HCT116 (cell line): ENCODE measurements around the gene TNFSF13B. TPM values are rescaled to one million over a fixed set of nuclear protein-coding genes. Genes with fewer than 3 reads are reported as not detected.

Experiments used
- ATAC-seq: fragments of 200-7000 bp; cut with Tn5 transposase; 2 replicates; pipeline ENCODE4 v1.9.1; 2020; ENCODE audit warnings: mild to moderate bottlenecking, moderate library complexity
- BruUV-seq: library from RNA; stranded (reverse); fragments of 400-500 nt; replicated peaks from 2 replicates; lab custom pipeline; 2021; lab: Mats Ljungman, UMichigan
- CTCF ChIA-PET: fragments of 300-600 bp; sonication (Branson Sonifier 250); formaldehyde crosslinking; loops from one replicate; lab custom pipeline; 2021; ENCODE audit warnings: antibody characterized with exemption; lab: Charles Lee
- POLR2A ChIA-PET: fragments of 300-600, 350-600 bp; sonication (Branson Sonifier 250); formaldehyde crosslinking; loops from one replicate; lab custom pipeline; 2021; ENCODE audit warnings: antibody characterized with exemption; lab: Charles Lee
- RAD21 ChIA-PET, 2 experiments: fragments of 300-600 bp; sonication (Branson Sonifier 250); formaldehyde crosslinking; loops; one replicate each; lab custom pipeline; 2023; ENCODE audit warnings: low total read pairs in 2 of 2; ENCODE audit not compliant: uncharacterized antibody in 2 of 2, unreplicated experiment in 2 of 2, low non-redundant PET in 1 of 2; lab: Charles Lee
- DNase-seq: peaks from one replicate; pipeline ENCODE4 v3.0.0-alpha.2; 2010; ENCODE audit warnings: low read depth, low spot score
- H2AFZ ChIP-seq: fragments of 200-600 bp; shearing (Covaris generic), sonication (generic); 2 replicates; pipeline ENCODE4 v1.6.1; 2017; ENCODE audit warnings: low read depth, mixed run types, mixed read lengths, antibody characterized with exemption, low read length; ENCODE audit not compliant: poor library complexity, severe bottlenecking
- H3K27ac ChIP-seq: 2 replicates; pipeline ENCODE4 v1.5.1; 2012; ENCODE audit warnings: low read depth, low read length
- H3K27me3 ChIP-seq: fragments of 200-600 bp; sonication (generic); 2 replicates; pipeline ENCODE4 v1.6.1; 2016; ENCODE audit warnings: mixed run types, low read length, mixed read lengths; ENCODE audit not compliant: insufficient read depth
- H3K36me3 ChIP-seq, 2 experiments: fragments of 200-500 bp in 1 of 2; fragments of 200-600 bp in 1 of 2; sonication (Bioruptor generic) in 1 of 2; sonication (generic) in 1 of 2; 2 replicates each; pipeline versions ENCODE4 v1.5.1 to v1.6.1; 2014 to 2016; ENCODE audit warnings: low read length in 2 of 2, inconsistent platforms in 1 of 2, mixed read lengths in 1 of 2, mixed run types in 1 of 2; ENCODE audit not compliant: insufficient read depth in 2 of 2, control insufficient read depth in 1 of 2
- H3K4me1 ChIP-seq, 2 experiments: fragments of 200-600 bp in 1 of 2; sonication (generic) in 1 of 2; 2 replicates each; pipeline versions ENCODE4 v1.5.1 to v1.6.1; 2012 to 2017; ENCODE audit warnings: low read length in 2 of 2, inconsistent platforms in 1 of 2, mild to moderate bottlenecking in 1 of 2, mixed read lengths in 1 of 2, mixed run types in 1 of 2, moderate library complexity in 1 of 2; ENCODE audit not compliant: insufficient read depth in 2 of 2, control insufficient read depth in 1 of 2
- H3K4me2 ChIP-seq: fragments of 200-600 bp; sonication (generic); 2 replicates; pipeline ENCODE4 v1.6.1; 2017; ENCODE audit warnings: mixed run types, low read length, mixed read lengths
- H3K4me3 ChIP-seq, 2 experiments: fragments of 200-600 bp in 1 of 2; sonication (generic) in 1 of 2; replicated peaks in 1 of 2; 2 replicates each; pipeline ENCODE4 v1.5.1; 2011 to 2016; ENCODE audit warnings: low read length in 2 of 2, control low read depth in 1 of 2, low read depth in 1 of 2, mild to moderate bottlenecking in 1 of 2, mixed read lengths in 1 of 2, mixed run types in 1 of 2
- H3K79me2 ChIP-seq: fragments of 200-600 bp; sonication (generic); 2 replicates; pipeline ENCODE4 v1.6.1; 2017; ENCODE audit warnings: mild to moderate bottlenecking, mixed run types, low read length, moderate library complexity, mixed read lengths; ENCODE audit not compliant: insufficient read depth
- H3K9ac ChIP-seq: fragments of 200-600 bp; sonication (generic); 2 replicates; pipeline ENCODE4 v1.6.1; 2016; ENCODE audit warnings: low read length, mixed read lengths
- H3K9me2 ChIP-seq: fragments of 200-600 bp; sonication (generic), shearing (Covaris generic); 2 replicates; pipeline ENCODE4 v1.6.1; 2017; ENCODE audit warnings: mixed run types, mild to moderate bottlenecking, moderate library complexity; ENCODE audit not compliant: insufficient read depth
- H3K9me3 ChIP-seq, 2 experiments: fragments of 200-500 bp in 1 of 2; fragments of 200-600 bp in 1 of 2; sonication (Bioruptor generic) in 1 of 2; sonication (generic) in 1 of 2; 2 replicates each; pipeline ENCODE4 v1.6.1; 2014 to 2017; ENCODE audit warnings: low read length in 2 of 2, mixed read lengths in 2 of 2, inconsistent platforms in 1 of 2, low read depth in 1 of 2, mild to moderate bottlenecking in 1 of 2, mixed run types in 1 of 2, moderate library complexity in 1 of 2; ENCODE audit not compliant: control insufficient read depth in 1 of 2, insufficient read depth in 1 of 2
- H4K20me1 ChIP-seq: fragments of 200-600 bp; sonication (generic), shearing (Covaris generic); 2 replicates; pipeline ENCODE4 v1.6.1; 2017; ENCODE audit warnings: mixed run types, mild to moderate bottlenecking, moderate library complexity; ENCODE audit not compliant: insufficient read depth
- CBX3 ChIP-seq: IDR thresholded peaks from 2 replicates; pipeline ENCODE4 v1.6.1; 2012; ENCODE audit warnings: low read depth
- ELF1 ChIP-seq: IDR thresholded peaks from 2 replicates; pipeline ENCODE4 v1.6.1; 2012; ENCODE audit warnings: low read depth, borderline replicate concordance
- EZH2 ChIP-seq: fragments of 200-600 bp; sonication (generic); IDR thresholded peaks from 2 replicates; pipeline ENCODE4 v1.6.1; 2017; ENCODE audit warnings: antibody characterized with exemption, mixed run types
- EZH2phosphoT487 ChIP-seq: fragments of 200-600 bp; IDR thresholded peaks from 2 replicates; pipeline ENCODE4 v1.6.1; 2018; ENCODE audit warnings: antibody characterized with exemption, borderline replicate concordance
- FOSL1 ChIP-seq: IDR thresholded peaks from 2 replicates; pipeline ENCODE4 v1.6.1; 2012; ENCODE audit warnings: low read depth
- JUND ChIP-seq: IDR thresholded peaks from 2 replicates; pipeline ENCODE4 v1.6.1; 2012
- POLR2AphosphoS5 ChIP-seq: IDR thresholded peaks from 2 replicates; pipeline ENCODE4 v1.6.1; 2011; ENCODE audit warnings: mild to moderate bottlenecking, low read depth, low read length, moderate library complexity
- RAD21 ChIP-seq: IDR thresholded peaks from 2 replicates; pipeline ENCODE4 v1.6.1; 2012; ENCODE audit warnings: low read depth, mild to moderate bottlenecking
- SIN3A ChIP-seq: IDR thresholded peaks from 2 replicates; pipeline ENCODE4 v1.6.1; 2012; ENCODE audit warnings: low read depth
- SP1 ChIP-seq: IDR thresholded peaks from 2 replicates; pipeline ENCODE4 v1.6.1; 2012; ENCODE audit warnings: low read depth
- SRF ChIP-seq: IDR thresholded peaks from 2 replicates; pipeline ENCODE4 v1.6.1; 2012; ENCODE audit warnings: low read depth
- YY1 ChIP-seq: IDR thresholded peaks from 2 replicates; pipeline ENCODE4 v1.6.1; 2011; ENCODE audit warnings: low read length, low read depth, moderate library complexity, mild to moderate bottlenecking; ENCODE audit not compliant: insufficient replicate concordance; ENCODE audit errors: extremely low read depth
- ZFX ChIP-seq: fragments of 450-650 bp; IDR thresholded peaks from 2 replicates; pipeline ENCODE4 v1.6.1; 2017
- ZNF274 ChIP-seq: fragments of 200-500 bp; sonication (Bioruptor generic); IDR thresholded peaks from 2 replicates; pipeline ENCODE4 v1.6.1; 2014; ENCODE audit warnings: mild to moderate bottlenecking, low read depth, low read length, inconsistent platforms
- intact Hi-C: fragments of 100-400 bp; cut with micrococcal nuclease; formaldehyde crosslinking; loops from 2 replicates; pipeline ENCODE4 v1.10.0; 2022
- total RNA-seq: library from RNA; stranded (reverse); gene quantifications from one replicate; pipeline ENCODE4 v1.2.1, GENCODE V29; 2021; ENCODE audit not compliant: unreplicated experiment
- TF ChIP-seq, protein P1 (sequence below), 3 experiments: fragments of 200-600 bp in 1 of 3; sonication (generic) in 1 of 3; IDR thresholded peaks in 2 of 3; conservative IDR thresholded peaks in 1 of 3; 2 replicates each; pipeline ENCODE4 v1.5.1; 2012 to 2017; ENCODE audit warnings: low read depth in 2 of 3, low read length in 2 of 3, antibody characterized with exemption in 1 of 3, borderline replicate concordance in 1 of 3, control low read depth in 1 of 3, mild to moderate bottlenecking in 1 of 3, mixed read lengths in 1 of 3, mixed run types in 1 of 3, moderate library complexity in 1 of 3; ENCODE audit not compliant: insufficient read depth in 1 of 3
- TF ChIP-seq, protein P2 (sequence below): IDR thresholded peaks from 2 replicates; pipeline ENCODE4 v1.6.1; 2012
- TF ChIP-seq, protein P3 (sequence below): IDR thresholded peaks from 2 replicates; pipeline ENCODE4 v1.6.1; 2011; ENCODE audit warnings: mild to moderate bottlenecking, low read length, moderate library complexity; ENCODE audit not compliant: insufficient replicate concordance; ENCODE audit errors: extremely low read depth
- TF ChIP-seq, protein P4 (sequence below): IDR thresholded peaks from 2 replicates; pipeline ENCODE4 v1.6.1; 2012; ENCODE audit warnings: low read depth

Gene TNFSF13B
- total RNA-seq, 1 experiment from 2014 or later: 1.3 TPM

DNA sequence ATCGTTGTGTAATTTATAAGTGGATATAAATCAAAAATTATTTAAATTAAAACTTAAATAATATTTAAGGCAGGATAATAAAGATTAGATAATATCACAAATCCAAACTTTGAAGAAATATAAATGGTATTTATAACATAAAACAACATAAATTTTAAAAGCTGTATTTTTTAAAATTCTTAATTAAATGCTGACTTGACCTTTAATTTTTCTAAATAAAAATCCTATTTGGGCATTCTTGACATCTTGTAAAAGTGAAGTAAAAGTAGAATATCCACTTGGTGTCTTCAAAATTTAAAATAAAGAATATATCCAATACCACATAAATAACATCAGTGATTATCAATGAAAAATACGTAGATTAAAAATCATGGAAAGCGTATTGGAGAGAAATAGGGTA is 87.7 kb downstream of the TNFSF13B start:
- no peaks in the 10 kb centered on the region for H3K4me1 ChIP-seq
- no peak overlapping the region for H3K9ac ChIP-seq
- RAD21 ChIA-PET: no interaction called here
- no peak overlapping the region for H3K4me2 ChIP-seq
- intact Hi-C loops: no loop called here
- TF ChIP-seq EZH2phosphoT487 (no peak), SRF (no peak), JUND (no peak), POLR2AphosphoS5 (no peak), FOSL1 (no peak), EZH2 (no peak), CBX3 (no peak), YY1 (no peak), SIN3A (no peak), RAD21 (no peak), ZNF274 (no peak), SP1 (no peak), ELF1 (no peak), ZFX (no peak)
- TF ChIP-seq, protein P1, sequence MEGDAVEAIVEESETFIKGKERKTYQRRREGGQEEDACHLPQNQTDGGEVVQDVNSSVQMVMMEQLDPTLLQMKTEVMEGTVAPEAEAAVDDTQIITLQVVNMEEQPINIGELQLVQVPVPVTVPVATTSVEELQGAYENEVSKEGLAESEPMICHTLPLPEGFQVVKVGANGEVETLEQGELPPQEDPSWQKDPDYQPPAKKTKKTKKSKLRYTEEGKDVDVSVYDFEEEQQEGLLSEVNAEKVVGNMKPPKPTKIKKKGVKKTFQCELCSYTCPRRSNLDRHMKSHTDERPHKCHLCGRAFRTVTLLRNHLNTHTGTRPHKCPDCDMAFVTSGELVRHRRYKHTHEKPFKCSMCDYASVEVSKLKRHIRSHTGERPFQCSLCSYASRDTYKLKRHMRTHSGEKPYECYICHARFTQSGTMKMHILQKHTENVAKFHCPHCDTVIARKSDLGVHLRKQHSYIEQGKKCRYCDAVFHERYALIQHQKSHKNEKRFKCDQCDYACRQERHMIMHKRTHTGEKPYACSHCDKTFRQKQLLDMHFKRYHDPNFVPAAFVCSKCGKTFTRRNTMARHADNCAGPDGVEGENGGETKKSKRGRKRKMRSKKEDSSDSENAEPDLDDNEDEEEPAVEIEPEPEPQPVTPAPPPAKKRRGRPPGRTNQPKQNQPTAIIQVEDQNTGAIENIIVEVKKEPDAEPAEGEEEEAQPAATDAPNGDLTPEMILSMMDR (IDR thresholded peaks at IDR 0.05 in 2 of 3, conservative IDR thresholded peaks at IDR 0.05 in 1 of 3; ENCODE audit: borderline replicate concordance in 1 of 3, insufficient read depth in 1 of 3, low read depth in 2 of 3, low read length in 2 of 3): no peak
- TF ChIP-seq, protein P2, sequence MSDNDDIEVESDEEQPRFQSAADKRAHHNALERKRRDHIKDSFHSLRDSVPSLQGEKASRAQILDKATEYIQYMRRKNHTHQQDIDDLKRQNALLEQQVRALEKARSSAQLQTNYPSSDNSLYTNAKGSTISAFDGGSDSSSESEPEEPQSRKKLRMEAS: no peak
- TF ChIP-seq, protein P3, sequence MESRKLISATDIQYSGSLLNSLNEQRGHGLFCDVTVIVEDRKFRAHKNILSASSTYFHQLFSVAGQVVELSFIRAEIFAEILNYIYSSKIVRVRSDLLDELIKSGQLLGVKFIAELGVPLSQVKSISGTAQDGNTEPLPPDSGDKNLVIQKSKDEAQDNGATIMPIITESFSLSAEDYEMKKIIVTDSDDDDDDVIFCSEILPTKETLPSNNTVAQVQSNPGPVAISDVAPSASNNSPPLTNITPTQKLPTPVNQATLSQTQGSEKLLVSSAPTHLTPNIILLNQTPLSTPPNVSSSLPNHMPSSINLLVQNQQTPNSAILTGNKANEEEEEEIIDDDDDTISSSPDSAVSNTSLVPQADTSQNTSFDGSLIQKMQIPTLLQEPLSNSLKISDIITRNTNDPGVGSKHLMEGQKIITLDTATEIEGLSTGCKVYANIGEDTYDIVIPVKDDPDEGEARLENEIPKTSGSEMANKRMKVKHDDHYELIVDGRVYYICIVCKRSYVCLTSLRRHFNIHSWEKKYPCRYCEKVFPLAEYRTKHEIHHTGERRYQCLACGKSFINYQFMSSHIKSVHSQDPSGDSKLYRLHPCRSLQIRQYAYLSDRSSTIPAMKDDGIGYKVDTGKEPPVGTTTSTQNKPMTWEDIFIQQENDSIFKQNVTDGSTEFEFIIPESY: no peak
- TF ChIP-seq, protein P4, sequence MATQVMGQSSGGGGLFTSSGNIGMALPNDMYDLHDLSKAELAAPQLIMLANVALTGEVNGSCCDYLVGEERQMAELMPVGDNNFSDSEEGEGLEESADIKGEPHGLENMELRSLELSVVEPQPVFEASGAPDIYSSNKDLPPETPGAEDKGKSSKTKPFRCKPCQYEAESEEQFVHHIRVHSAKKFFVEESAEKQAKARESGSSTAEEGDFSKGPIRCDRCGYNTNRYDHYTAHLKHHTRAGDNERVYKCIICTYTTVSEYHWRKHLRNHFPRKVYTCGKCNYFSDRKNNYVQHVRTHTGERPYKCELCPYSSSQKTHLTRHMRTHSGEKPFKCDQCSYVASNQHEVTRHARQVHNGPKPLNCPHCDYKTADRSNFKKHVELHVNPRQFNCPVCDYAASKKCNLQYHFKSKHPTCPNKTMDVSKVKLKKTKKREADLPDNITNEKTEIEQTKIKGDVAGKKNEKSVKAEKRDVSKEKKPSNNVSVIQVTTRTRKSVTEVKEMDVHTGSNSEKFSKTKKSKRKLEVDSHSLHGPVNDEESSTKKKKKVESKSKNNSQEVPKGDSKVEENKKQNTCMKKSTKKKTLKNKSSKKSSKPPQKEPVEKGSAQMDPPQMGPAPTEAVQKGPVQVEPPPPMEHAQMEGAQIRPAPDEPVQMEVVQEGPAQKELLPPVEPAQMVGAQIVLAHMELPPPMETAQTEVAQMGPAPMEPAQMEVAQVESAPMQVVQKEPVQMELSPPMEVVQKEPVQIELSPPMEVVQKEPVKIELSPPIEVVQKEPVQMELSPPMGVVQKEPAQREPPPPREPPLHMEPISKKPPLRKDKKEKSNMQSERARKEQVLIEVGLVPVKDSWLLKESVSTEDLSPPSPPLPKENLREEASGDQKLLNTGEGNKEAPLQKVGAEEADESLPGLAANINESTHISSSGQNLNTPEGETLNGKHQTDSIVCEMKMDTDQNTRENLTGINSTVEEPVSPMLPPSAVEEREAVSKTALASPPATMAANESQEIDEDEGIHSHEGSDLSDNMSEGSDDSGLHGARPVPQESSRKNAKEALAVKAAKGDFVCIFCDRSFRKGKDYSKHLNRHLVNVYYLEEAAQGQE: no peak
- TF ChIP-seq, all 23 proteins: peak for 0
- Histone ChIP-seq H3K36me3 (no peaks in the 10 kb centered on the region), H3K9me3 (no peaks in the 10 kb centered on the region), H3K27ac (no peak overlapping the region), H3K79me2 (no peaks in the 10 kb centered on the region), H3K4me3 (no peak overlapping the region), H3K27me3 (peaks cover 21% of the 10 kb centered on the region), H2AFZ (no peak overlapping the region), H3K9me2 (no peaks in the 10 kb centered on the region), H4K20me1 (no peaks in the 10 kb centered on the region; the same call in 1 of the 2 replicates)
- ATAC-seq: no peak
- ChIA-PET POLR2A (no interaction called here), CTCF (no interaction called here)
- no TSS peak for BruUV-seq
- DNase-seq: no peak
